ENCODE results near the gene AP3B2.

DNA sequence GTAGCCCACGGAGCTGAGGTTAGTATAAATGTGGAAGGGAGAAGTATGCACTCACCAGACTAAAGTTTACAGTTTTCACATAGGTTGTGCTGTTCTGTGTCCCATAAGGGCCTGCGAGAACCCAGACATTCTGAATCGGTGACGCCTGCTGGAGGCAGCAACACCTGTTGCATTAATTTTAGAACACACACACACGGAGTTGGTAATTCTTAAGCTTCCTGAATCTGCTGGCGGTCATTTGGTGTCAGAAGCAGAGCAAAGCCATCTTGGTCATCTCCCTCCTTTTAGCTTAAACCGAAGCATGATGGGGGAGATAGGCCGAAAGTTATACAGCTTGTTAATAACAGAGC, 41.1 kb upstream of the AP3B2 start:
- TF ChIP-seq SIN3A (IDR thresholded peaks at IDR 0.05; ENCODE audit: borderline replicate concordance, insufficient read depth, low read length) (peak; percentile 12; the same call in 1 of the 2 replicates), TAF1 (IDR thresholded peaks at IDR 0.05; ENCODE audit: borderline replicate concordance, insufficient read depth, low read length) (no peak)
